ENCODE results near the gene PDE4D.

PDE4D gene

DNA sequence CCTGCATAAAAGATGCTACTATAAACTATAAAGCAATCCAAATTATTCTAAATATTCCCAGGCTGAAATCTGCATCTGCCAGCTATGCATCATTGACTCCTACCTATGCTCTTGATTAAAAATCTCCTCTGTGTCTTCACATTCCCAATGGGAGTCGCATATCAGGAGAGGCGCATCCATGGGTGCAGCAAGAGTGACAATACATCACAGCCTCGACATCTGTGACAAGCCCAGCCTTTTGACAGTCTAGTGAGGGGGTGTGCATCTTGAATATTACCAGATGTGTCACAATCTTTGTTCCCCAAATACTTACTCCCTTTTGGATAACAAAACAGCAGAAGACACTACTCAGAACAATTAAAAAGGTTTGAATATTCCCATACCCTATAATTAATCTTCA is 171.8 kb downstream of the PDE4D start:
- Histone ChIP-seq H3K4me3 (replicated peaks; ENCODE audit: low read depth, low read length) (no peak overlapping the region), H3K27me3 (replicated peaks; ENCODE audit: control insufficient read depth, insufficient read depth, low read length) (no peaks in the 10 kb centered on the region), H3K36me3 (ENCODE audit: control insufficient read depth, insufficient read depth, low read length) (no peaks in the 10 kb centered on the region)
- DNase-seq (ENCODE audit: extremely low read depth, insufficient read length), result no peak
- TF ChIP-seq, protein P1, sequence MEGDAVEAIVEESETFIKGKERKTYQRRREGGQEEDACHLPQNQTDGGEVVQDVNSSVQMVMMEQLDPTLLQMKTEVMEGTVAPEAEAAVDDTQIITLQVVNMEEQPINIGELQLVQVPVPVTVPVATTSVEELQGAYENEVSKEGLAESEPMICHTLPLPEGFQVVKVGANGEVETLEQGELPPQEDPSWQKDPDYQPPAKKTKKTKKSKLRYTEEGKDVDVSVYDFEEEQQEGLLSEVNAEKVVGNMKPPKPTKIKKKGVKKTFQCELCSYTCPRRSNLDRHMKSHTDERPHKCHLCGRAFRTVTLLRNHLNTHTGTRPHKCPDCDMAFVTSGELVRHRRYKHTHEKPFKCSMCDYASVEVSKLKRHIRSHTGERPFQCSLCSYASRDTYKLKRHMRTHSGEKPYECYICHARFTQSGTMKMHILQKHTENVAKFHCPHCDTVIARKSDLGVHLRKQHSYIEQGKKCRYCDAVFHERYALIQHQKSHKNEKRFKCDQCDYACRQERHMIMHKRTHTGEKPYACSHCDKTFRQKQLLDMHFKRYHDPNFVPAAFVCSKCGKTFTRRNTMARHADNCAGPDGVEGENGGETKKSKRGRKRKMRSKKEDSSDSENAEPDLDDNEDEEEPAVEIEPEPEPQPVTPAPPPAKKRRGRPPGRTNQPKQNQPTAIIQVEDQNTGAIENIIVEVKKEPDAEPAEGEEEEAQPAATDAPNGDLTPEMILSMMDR (IDR thresholded peaks at IDR 0.05; ENCODE audit: insufficient read depth, low read length, poor library complexity, severe bottlenecking), result no peak

DNA sequence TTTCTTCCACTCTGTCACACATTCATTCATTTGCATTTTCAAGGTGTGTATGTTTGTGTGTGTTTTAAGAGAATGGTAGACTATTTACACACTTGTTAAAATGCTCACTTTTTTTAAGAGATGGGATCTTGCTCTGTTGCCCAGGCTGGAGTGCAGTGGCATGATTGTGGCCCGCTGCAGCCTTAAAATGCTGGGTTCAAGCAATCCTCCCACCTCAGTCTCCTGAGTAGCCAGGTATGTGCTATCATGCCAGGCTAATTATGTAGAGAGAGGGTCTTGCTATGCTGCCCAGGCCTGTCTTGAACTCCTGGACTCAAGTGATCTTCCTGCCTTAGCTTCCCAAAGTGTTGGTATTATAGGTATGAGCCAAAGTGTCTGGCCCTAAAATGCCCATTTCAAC is 173.5 kb downstream of the PDE4D start:
- TF ChIP-seq, protein P1 (IDR thresholded peaks at IDR 0.05; ENCODE audit: insufficient read depth, low read length, poor library complexity, severe bottlenecking), result no peak
- no peak overlapping the region for H3K4me3 ChIP-seq (replicated peaks; ENCODE audit: low read depth, low read length)
- H3K27me3 ChIP-seq (replicated peaks; ENCODE audit: control insufficient read depth, insufficient read depth, low read length), result no peaks in the 10 kb centered on the region
- no peaks in the 10 kb centered on the region for H3K36me3 ChIP-seq (ENCODE audit: control insufficient read depth, insufficient read depth, low read length)
- no peak for DNase-seq (ENCODE audit: extremely low read depth, insufficient read length)

DNA sequence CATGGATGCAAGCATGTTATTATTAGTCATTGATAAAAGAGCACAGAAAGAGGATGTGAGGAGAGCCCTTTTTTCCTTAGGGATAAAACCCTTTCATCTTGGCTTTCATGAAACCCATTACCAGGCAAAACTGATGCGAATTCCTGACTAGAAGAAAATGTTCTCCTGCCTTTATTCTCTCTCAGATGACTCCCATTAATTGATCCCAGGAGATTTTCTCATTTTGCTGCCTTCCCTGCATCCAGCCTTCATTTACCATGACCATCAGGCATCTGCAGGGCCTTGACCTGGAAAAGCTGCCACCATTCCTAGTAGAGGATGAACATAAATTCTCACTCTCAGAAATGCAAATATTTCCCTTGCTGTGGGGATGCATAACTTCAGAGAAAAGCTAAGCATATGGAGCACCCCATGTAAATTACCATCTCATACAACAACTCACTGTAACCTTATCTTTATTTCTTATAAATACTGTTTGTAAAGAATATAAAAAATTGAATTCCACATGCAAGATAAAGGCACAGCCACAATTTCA is 176.5 kb downstream of the PDE4D start:
- no peaks in the 10 kb centered on the region for H3K36me3 ChIP-seq (ENCODE audit: control insufficient read depth, insufficient read depth, low read length)
- DNase-seq (ENCODE audit: extremely low read depth, insufficient read length), result no peak
- no peak overlapping the region for H3K4me3 ChIP-seq (replicated peaks; ENCODE audit: low read depth, low read length)
- H3K27me3 ChIP-seq (replicated peaks; ENCODE audit: control insufficient read depth, insufficient read depth, low read length), result no peaks in the 10 kb centered on the region
- TF ChIP-seq, protein P1 (IDR thresholded peaks at IDR 0.05; ENCODE audit: insufficient read depth, low read length, poor library complexity, severe bottlenecking), result no peak

DNA sequence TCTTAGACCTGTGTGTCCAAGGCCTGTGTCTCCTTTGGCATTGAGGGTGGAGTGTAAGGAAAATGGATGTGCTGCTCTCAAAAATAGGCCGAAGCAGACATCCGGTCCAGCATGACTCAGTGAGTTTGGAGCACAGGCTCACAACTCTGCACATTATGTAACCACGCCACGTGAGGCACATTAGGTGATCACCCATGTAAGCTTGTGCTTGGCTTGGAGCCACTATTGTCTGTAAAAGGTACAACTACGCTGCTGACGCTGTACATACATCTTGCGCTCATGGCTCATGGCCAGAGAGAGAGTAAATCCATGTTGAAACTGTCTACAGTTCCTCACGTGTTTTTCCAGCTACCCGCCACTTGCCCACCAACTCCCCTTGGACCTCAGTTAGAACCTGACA is 177.5 kb downstream of the PDE4D start:
- no peak for DNase-seq (ENCODE audit: extremely low read depth, insufficient read length)
- H3K36me3 ChIP-seq (ENCODE audit: control insufficient read depth, insufficient read depth, low read length), result no peaks in the 10 kb centered on the region
- H3K4me3 ChIP-seq (replicated peaks; ENCODE audit: low read depth, low read length), result no peak overlapping the region
- TF ChIP-seq, protein P1 (IDR thresholded peaks at IDR 0.05; ENCODE audit: insufficient read depth, low read length, poor library complexity, severe bottlenecking), result no peak
- no peaks in the 10 kb centered on the region for H3K27me3 ChIP-seq (replicated peaks; ENCODE audit: control insufficient read depth, insufficient read depth, low read length)

DNA sequence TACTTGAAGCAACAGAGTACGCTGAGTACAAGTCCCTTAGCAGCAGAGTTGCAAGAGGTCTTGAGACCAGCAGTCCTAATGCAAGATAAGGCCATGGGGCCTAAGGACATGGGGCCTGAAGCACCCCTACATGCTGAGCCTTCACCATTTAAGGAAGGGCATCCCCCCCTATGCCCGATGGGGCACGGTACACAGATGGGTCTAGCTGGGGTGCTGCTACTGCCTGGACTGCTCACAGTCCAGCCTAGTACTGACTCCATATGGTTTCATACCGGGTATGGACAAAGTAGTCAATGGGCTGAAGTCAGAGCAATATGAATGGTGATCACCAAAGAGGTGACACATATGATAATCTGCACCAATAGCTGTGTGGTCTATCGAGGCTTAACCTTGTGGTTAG is 178.3 kb downstream of the PDE4D start:
- Histone ChIP-seq H3K27me3 (replicated peaks; ENCODE audit: control insufficient read depth, insufficient read depth, low read length) (no peaks in the 10 kb centered on the region), H3K4me3 (replicated peaks; ENCODE audit: low read depth, low read length) (no peak overlapping the region), H3K36me3 (ENCODE audit: control insufficient read depth, insufficient read depth, low read length) (no peaks in the 10 kb centered on the region)
- DNase-seq (ENCODE audit: extremely low read depth, insufficient read length), result no peak
- TF ChIP-seq, protein P1 (IDR thresholded peaks at IDR 0.05; ENCODE audit: insufficient read depth, low read length, poor library complexity, severe bottlenecking), result no peak

DNA sequence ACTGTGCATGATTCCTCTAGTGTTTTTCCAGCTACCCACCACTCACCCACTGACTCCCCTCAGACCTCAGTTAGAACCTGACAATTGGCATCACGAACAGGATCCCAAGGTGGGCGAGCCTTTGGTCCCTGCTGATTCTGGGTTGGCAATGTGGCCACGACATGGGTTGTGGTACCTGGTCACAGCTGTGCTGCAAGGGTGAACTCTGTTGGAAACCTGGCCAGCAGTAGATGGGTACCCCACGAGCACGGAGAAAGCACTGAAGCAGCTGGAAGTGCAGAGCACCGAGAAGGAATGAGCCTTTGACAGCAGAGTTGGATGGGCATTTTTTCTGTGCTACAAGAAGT is 180.1 kb downstream of the PDE4D start:
- Histone ChIP-seq H3K27me3 (replicated peaks; ENCODE audit: control insufficient read depth, insufficient read depth, low read length) (no peaks in the 10 kb centered on the region), H3K4me3 (replicated peaks; ENCODE audit: low read depth, low read length) (no peak overlapping the region), H3K36me3 (ENCODE audit: control insufficient read depth, insufficient read depth, low read length) (no peaks in the 10 kb centered on the region)
- TF ChIP-seq, protein P1 (IDR thresholded peaks at IDR 0.05; ENCODE audit: insufficient read depth, low read length, poor library complexity, severe bottlenecking), result no peak
- DNase-seq (ENCODE audit: extremely low read depth, insufficient read length), result no peak
